ENCODE measurements around the gene TTC27. TPM values are rescaled to one million over a fixed set of nuclear protein-coding genes. Genes with fewer than 3 reads are reported as not detected.

Gene TTC27
- total RNA-seq, 6 donors from 2014 or later = 9.4 to 24.0 (median 12.3) TPM

- TF ChIP-seq POLR2A (IDR thresholded peaks at IDR 0.05) (no peak), EP300 (IDR thresholded peaks at IDR 0.05) (no peak), POLR2AphosphoS5 (IDR thresholded peaks at IDR 0.05) (no peak)
- TF ChIP-seq, protein P1, sequence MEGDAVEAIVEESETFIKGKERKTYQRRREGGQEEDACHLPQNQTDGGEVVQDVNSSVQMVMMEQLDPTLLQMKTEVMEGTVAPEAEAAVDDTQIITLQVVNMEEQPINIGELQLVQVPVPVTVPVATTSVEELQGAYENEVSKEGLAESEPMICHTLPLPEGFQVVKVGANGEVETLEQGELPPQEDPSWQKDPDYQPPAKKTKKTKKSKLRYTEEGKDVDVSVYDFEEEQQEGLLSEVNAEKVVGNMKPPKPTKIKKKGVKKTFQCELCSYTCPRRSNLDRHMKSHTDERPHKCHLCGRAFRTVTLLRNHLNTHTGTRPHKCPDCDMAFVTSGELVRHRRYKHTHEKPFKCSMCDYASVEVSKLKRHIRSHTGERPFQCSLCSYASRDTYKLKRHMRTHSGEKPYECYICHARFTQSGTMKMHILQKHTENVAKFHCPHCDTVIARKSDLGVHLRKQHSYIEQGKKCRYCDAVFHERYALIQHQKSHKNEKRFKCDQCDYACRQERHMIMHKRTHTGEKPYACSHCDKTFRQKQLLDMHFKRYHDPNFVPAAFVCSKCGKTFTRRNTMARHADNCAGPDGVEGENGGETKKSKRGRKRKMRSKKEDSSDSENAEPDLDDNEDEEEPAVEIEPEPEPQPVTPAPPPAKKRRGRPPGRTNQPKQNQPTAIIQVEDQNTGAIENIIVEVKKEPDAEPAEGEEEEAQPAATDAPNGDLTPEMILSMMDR (IDR thresholded peaks at IDR 0.05) = no peak
- no peaks in the 10 kb centered on the region for H3K9me3 ChIP-seq
- WGBS, 2 donors = 99% methylated on average over 5 of the region's 5 CpGs
- no peak for DNase-seq
- H3K4me1 ChIP-seq = no peaks in the 10 kb centered on the region
- no peak overlapping the region for H3K27ac ChIP-seq
- no peaks in the 10 kb centered on the region for H3K27me3 ChIP-seq
- no peak overlapping the region for H3K4me3 ChIP-seq
- peaks cover 3 to 75% (median 45%) of the 10 kb centered on the region in 4 donors for H3K36me3 ChIP-seq
- no peak for ATAC-seq (ENCODE audit: low FRiP score in 2 of 2)
Observed at GRCh38 chr2:32641180-32641579, 13.3 kb downstream of the TTC27 start.

DNA sequence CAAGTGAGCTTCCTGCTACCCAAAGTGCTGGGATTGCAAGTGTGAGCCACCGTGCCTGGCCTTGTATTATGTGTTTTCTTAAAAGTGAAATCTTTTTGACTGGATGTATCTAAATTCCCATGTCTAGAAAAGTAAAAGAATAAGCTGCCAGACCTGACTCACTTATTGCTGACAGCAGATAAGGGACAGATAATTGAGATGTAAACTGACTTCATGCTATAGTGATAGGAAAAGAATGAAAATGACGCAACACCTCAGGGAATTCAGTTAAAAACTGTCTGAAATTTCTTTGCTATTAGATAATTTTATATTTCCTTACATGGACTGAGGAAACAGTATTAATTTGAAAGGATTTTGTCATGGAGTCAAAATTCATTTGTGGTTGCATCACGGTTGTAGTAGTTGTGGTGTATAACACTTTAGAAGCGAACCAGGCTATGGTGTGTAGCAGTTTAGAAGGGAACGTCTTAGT, 19.4 kb downstream of the TTC27 start:
- no peak for TF ChIP-seq POLR2A (IDR thresholded peaks at IDR 0.05)
- TF ChIP-seq POLR2AphosphoS5 (IDR thresholded peaks at IDR 0.05) = no peak
- TF ChIP-seq, protein P1 (IDR thresholded peaks at IDR 0.05) = no peak
- TF ChIP-seq EP300 (IDR thresholded peaks at IDR 0.05) = no peak
- no peaks in the 10 kb centered on the region for H3K27me3 ChIP-seq
- ATAC-seq (ENCODE audit: low FRiP score in 2 of 2) (peak in 1 of 2 donors; percentile 89), DNase-seq (no peak)
- H3K4me1 ChIP-seq = no peaks in the 10 kb centered on the region
- H3K9me3 ChIP-seq = no peaks in the 10 kb centered on the region
- H3K4me3 ChIP-seq = no peak overlapping the region
- H3K36me3 ChIP-seq = peaks cover 3 to 67% (median 32%) of the 10 kb centered on the region in 4 donors
- no peak overlapping the region for H3K27ac ChIP-seq
- 87 to 91% methylated on average over 5 of the region's 5 CpGs for WGBS, 2 donors

DNA sequence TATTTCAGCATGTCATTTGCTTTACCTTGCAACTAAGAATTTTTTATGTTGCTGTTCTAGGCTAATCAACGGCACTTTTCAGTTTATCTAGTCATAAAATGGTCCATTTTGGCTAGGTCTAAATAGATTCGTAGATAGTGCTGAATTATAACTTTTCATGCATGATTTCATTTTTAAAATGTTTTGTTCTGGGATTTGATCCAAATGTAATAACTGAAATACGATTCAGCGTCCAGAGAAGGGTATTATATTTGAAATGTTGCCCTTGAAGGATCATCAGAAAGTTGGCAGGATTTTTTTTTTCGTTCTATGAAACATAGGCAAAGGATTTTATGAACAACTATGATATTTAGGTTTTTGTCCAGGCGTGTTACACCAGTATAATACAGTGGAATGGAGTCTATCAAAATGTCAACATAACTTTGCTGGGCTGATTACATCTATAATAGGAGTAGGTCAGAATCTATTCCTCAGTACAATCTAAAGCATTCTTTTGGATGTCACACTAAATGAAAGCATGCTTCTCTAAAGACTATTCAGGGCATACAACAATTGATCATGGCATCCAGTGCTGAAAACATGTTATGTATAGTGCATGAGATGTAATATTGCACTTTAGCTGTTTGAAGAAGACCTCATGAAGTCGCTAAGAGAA, 24.8 kb downstream of the TTC27 start:
- H3K36me3 ChIP-seq = peaks cover 0 to 56% (median 14%) of the 10 kb centered on the region in 4 donors
- ATAC-seq (ENCODE audit: low FRiP score in 2 of 2) (no peak), DNase-seq (no peak)
- H3K27me3 ChIP-seq = no peaks in the 10 kb centered on the region
- H3K4me3 ChIP-seq = no peak overlapping the region
- no peak for TF ChIP-seq POLR2A (IDR thresholded peaks at IDR 0.05)
- no peak for TF ChIP-seq EP300 (IDR thresholded peaks at IDR 0.05)
- TF ChIP-seq POLR2AphosphoS5 (IDR thresholded peaks at IDR 0.05) = no peak
- TF ChIP-seq, protein P1 (IDR thresholded peaks at IDR 0.05) = no peak
- no peaks in the 10 kb centered on the region for H3K4me1 ChIP-seq
- H3K27ac ChIP-seq = no peak overlapping the region
- 78 to 81% methylated on average over 7 of the region's 7 CpGs for WGBS, 2 donors
- no peaks in the 10 kb centered on the region for H3K9me3 ChIP-seq

DNA sequence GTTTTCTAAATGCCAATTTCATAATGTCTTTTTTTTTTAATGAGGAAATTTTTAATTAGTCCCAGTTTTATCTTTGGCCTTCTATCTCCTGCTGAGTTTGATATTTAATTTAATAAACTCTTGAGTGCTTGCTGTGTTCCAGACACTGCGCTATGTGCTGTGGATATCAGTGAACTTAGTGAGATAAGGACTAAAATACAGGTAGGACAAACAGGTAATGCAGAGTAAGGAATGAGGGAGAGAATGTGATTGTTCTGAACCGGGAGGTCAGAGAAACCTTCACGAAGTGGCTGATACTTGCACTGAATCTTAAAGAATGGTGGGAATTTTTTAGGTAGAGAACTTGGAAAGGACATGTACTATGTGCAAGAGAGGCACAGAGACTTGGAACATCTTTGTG, 28.2 kb downstream of the TTC27 start:
- Histone ChIP-seq H3K4me1 (no peaks in the 10 kb centered on the region), H3K27ac (no peak overlapping the region), H3K36me3 (peaks cover 0 to 27% (median 5%) of the 10 kb centered on the region in 4 donors), H3K27me3 (no peaks in the 10 kb centered on the region), H3K4me3 (no peak overlapping the region), H3K9me3 (no peaks in the 10 kb centered on the region)
- ATAC-seq (ENCODE audit: low FRiP score in 2 of 2) = no peak
- no peak for TF ChIP-seq EP300 (IDR thresholded peaks at IDR 0.05)
- TF ChIP-seq POLR2A (IDR thresholded peaks at IDR 0.05) = no peak
- no peak for TF ChIP-seq POLR2AphosphoS5 (IDR thresholded peaks at IDR 0.05)
- TF ChIP-seq, protein P1 (IDR thresholded peaks at IDR 0.05) = no peak
- no peak for DNase-seq
- 82 to 83% methylated on average over 3 of the region's 3 CpGs for WGBS, 2 donors

- no peak overlapping the region for H3K27ac ChIP-seq
- ATAC-seq (ENCODE audit: low FRiP score in 2 of 2) (no peak), DNase-seq (no peak)
- H3K4me1 ChIP-seq = no peaks in the 10 kb centered on the region
- H3K9me3 ChIP-seq = no peaks in the 10 kb centered on the region
- no peaks in the 10 kb centered on the region for H3K36me3 ChIP-seq
- WGBS, 2 donors = 90 to 96% methylated on average over 8 of the region's 8 CpGs
- no peak for TF ChIP-seq POLR2AphosphoS5 (IDR thresholded peaks at IDR 0.05)
- no peak overlapping the region for H3K4me3 ChIP-seq
- H3K27me3 ChIP-seq = no peaks in the 10 kb centered on the region
Observed at GRCh38 chr2:32663864-32664263, 36.0 kb downstream of the TTC27 start.
